SK-N-SH (cell line): Measurements from ENCODE around the gene PPP3CA.

Source experiments
- EP300 ChIP-seq, 2 experiments: IDR thresholded peaks; 2 replicates each; pipeline versions ENCODE4 v1.4.0 to v1.6.1; 2012; ENCODE audit warnings: borderline replicate concordance in 1 of 2, low read depth in 1 of 2, low read length in 1 of 2
- GATA2 ChIP-seq: sonication (generic); formaldehyde crosslinking; IDR thresholded peaks from 2 replicates; pipeline ENCODE4 v1.5.0; 2020; ENCODE audit warnings: mild to moderate bottlenecking, missing genetic modification reagents
- JUND ChIP-seq: IDR thresholded peaks from 2 replicates; pipeline ENCODE4 v1.4.0; 2012
- MXI1 ChIP-seq: IDR thresholded peaks from 2 replicates; pipeline ENCODE4 v1.6.1; 2012; ENCODE audit warnings: mild to moderate bottlenecking, low read depth, low read length, improper control_type of control experiment
- TF ChIP-seq, protein P1 (sequence below): fragments of 200-600 bp; sonication (generic); IDR thresholded peaks from 2 replicates; pipeline ENCODE4 v1.6.1; 2017; ENCODE audit warnings: antibody characterized with exemption, mild to moderate bottlenecking, moderate library complexity
- TF ChIP-seq, protein P2 (sequence below): IDR thresholded peaks from 2 replicates; pipeline ENCODE4; 2012
- TF ChIP-seq, protein P3 (sequence below): IDR thresholded peaks from 2 replicates; pipeline ENCODE4 v1.6.1; 2012; ENCODE audit warnings: mild to moderate bottlenecking, low read depth, low read length, moderate library complexity

DNA sequence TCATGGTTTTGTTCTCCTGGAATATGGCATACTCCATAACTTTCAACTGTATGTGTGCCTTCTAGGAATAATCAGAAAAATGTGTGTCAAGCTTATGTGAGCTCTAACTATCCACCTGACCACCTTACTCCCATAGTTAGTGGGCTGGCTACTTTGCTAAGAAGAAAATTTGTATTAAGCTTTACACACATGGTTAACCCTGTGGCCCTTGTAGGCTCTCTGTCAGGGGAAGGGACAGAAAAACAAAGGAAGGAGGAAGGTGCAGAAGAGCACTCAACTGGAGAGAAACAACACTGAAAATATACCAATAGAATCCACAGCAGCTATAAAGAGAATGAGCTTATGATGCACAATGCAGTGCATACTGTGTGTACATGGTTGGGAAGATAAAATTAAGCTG is 84.6 kb downstream of the PPP3CA start:
- TF ChIP-seq EP300 (IDR thresholded peaks at IDR 0.05; ENCODE audit: borderline replicate concordance in 1 of 2, low read depth in 1 of 2, low read length in 1 of 2) = no peak
- no peak for TF ChIP-seq JUND
- no peak for TF ChIP-seq GATA2
- TF ChIP-seq, protein P1, sequence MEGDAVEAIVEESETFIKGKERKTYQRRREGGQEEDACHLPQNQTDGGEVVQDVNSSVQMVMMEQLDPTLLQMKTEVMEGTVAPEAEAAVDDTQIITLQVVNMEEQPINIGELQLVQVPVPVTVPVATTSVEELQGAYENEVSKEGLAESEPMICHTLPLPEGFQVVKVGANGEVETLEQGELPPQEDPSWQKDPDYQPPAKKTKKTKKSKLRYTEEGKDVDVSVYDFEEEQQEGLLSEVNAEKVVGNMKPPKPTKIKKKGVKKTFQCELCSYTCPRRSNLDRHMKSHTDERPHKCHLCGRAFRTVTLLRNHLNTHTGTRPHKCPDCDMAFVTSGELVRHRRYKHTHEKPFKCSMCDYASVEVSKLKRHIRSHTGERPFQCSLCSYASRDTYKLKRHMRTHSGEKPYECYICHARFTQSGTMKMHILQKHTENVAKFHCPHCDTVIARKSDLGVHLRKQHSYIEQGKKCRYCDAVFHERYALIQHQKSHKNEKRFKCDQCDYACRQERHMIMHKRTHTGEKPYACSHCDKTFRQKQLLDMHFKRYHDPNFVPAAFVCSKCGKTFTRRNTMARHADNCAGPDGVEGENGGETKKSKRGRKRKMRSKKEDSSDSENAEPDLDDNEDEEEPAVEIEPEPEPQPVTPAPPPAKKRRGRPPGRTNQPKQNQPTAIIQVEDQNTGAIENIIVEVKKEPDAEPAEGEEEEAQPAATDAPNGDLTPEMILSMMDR = no peak
- TF ChIP-seq, protein P2, sequence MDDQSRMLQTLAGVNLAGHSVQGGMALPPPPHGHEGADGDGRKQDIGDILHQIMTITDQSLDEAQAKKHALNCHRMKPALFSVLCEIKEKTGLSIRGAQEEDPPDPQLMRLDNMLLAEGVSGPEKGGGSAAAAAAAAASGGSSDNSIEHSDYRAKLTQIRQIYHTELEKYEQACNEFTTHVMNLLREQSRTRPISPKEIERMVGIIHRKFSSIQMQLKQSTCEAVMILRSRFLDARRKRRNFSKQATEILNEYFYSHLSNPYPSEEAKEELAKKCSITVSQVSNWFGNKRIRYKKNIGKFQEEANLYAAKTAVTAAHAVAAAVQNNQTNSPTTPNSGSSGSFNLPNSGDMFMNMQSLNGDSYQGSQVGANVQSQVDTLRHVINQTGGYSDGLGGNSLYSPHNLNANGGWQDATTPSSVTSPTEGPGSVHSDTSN = no peak
- TF ChIP-seq, protein P3, sequence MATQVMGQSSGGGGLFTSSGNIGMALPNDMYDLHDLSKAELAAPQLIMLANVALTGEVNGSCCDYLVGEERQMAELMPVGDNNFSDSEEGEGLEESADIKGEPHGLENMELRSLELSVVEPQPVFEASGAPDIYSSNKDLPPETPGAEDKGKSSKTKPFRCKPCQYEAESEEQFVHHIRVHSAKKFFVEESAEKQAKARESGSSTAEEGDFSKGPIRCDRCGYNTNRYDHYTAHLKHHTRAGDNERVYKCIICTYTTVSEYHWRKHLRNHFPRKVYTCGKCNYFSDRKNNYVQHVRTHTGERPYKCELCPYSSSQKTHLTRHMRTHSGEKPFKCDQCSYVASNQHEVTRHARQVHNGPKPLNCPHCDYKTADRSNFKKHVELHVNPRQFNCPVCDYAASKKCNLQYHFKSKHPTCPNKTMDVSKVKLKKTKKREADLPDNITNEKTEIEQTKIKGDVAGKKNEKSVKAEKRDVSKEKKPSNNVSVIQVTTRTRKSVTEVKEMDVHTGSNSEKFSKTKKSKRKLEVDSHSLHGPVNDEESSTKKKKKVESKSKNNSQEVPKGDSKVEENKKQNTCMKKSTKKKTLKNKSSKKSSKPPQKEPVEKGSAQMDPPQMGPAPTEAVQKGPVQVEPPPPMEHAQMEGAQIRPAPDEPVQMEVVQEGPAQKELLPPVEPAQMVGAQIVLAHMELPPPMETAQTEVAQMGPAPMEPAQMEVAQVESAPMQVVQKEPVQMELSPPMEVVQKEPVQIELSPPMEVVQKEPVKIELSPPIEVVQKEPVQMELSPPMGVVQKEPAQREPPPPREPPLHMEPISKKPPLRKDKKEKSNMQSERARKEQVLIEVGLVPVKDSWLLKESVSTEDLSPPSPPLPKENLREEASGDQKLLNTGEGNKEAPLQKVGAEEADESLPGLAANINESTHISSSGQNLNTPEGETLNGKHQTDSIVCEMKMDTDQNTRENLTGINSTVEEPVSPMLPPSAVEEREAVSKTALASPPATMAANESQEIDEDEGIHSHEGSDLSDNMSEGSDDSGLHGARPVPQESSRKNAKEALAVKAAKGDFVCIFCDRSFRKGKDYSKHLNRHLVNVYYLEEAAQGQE = no peak
- no peak for TF ChIP-seq MXI1
